ENCODE data around the gene XRN2.

Gene XRN2, protein sequence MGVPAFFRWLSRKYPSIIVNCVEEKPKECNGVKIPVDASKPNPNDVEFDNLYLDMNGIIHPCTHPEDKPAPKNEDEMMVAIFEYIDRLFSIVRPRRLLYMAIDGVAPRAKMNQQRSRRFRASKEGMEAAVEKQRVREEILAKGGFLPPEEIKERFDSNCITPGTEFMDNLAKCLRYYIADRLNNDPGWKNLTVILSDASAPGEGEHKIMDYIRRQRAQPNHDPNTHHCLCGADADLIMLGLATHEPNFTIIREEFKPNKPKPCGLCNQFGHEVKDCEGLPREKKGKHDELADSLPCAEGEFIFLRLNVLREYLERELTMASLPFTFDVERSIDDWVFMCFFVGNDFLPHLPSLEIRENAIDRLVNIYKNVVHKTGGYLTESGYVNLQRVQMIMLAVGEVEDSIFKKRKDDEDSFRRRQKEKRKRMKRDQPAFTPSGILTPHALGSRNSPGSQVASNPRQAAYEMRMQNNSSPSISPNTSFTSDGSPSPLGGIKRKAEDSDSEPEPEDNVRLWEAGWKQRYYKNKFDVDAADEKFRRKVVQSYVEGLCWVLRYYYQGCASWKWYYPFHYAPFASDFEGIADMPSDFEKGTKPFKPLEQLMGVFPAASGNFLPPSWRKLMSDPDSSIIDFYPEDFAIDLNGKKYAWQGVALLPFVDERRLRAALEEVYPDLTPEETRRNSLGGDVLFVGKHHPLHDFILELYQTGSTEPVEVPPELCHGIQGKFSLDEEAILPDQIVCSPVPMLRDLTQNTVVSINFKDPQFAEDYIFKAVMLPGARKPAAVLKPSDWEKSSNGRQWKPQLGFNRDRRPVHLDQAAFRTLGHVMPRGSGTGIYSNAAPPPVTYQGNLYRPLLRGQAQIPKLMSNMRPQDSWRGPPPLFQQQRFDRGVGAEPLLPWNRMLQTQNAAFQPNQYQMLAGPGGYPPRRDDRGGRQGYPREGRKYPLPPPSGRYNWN

DNA sequence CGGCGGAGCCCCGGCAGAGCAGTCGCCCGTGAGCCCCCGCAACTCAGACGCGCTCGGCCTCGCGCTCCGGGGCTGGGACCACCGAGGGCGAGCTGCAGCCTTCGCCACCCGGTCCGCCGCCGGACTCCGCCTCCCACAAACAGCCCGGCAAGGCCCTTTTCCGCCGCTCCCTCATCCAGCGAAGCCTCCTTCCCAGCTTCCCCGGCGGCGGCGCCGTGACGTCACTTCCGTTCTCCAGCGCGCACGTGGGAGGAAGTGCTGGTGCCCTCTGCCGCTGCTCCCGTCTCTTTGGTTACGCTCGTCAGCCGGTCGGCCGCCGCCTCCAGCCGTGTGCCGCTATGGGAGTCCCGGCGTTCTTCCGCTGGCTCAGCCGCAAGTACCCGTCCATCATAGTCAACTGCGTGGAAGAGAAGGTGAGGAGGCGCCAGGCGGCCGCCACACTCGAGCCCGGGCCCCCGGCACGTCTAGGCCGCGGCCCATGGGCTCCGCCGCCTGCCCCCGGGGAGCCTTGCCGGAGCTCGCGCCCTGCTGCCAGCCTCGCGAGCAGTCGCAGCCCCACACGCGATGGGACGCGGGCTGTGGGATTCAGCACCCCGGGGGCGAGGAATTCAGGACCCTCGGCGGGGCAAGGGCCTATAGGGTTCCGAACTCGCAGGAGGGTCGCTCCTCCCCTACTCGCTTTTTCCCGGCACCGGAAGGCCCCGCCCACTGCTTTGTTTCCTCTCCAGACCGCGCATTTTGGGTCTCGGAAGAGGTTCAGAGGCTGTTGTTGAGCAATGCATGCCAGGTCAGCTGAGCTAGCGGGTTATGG is at the start of gene XRN2:
Gene XRN2, plus strand, starts transcription at position 271 of the 811 bp plus-strand sequence. Its CDS starts 68 bp downstream, at position 339.
- peak; percentile 94 for DNase-seq

DNA sequence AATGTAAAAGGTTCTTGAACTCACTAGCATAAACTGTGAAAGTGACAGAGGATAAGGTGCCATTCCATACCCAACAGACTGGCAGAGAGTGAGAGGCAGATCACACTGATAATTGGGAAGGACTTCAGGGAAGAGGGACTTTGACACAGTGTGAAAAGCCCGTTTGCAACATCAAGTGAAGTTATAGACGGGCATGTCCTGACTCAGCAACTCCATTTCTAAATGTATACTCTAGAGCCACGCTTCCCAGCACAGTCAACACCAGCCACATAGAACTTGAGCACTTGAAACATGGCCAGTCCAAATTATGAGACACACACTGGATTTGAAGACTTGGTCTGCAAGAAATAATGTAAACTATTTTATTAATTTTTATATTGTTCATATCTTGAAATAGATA is 45.9 kb upstream of the XRN2 start:
- DNase-seq: no peak

DNA sequence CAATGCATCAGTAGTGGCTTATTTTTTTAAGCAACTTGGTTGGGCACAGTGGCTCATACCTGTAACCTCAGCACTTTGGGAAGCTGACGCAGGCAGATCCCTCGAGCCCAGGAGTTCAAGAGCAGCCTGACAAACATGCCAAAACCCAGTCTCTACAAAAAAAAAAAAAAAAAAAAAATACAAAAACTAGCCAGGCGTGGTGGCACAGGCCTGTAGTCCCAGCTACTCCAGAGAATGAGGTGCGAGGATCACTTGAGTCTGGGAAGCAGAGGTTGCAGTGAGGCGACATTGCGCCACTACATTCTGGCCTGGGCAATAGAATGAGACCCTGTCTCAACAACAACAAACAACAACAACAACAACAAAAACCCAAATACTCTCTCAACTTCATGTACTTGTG is 44.7 kb upstream of the XRN2 start:
- no peak for DNase-seq

DNA sequence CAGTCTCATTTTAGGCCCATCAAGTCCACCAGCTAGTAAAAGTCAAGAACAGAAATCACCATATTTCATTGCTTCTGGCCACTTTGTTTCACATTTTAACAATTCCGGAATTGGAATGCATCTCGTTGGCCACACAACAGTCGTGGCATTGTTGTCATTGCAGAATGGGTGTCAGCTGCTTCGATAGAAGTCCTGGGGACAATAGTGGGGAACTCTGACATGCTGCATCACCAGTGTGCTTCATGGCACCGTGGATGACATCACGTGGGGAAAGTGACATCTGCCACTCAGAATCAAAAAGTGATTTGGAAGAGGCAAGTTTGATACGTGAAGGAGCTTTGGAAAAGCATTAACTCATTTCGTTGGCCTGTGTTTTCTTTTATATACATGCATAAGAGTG is 43.8 kb upstream of the XRN2 start:
- DNase-seq: no peak

DNA sequence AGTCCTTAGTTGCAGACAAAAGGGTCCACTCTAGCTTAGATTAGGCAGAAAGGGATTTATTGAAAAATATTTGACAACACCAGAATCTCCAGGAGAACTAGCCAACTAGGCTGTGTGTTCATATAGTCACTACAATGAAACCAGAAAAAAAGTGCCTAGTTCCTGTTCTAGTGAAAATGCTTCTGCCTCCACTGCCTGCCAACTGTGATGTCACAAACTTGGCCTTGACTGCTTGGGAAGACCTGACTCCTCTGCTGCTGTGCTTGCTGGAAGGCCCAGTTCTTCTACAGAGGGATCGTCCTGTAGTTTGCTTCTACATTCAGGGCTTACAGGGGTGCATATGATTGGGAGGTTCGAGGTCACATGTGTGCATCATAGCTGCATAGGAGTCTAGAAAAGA is 40.3 kb upstream of the XRN2 start:
- DNase-seq: no peak

DNA sequence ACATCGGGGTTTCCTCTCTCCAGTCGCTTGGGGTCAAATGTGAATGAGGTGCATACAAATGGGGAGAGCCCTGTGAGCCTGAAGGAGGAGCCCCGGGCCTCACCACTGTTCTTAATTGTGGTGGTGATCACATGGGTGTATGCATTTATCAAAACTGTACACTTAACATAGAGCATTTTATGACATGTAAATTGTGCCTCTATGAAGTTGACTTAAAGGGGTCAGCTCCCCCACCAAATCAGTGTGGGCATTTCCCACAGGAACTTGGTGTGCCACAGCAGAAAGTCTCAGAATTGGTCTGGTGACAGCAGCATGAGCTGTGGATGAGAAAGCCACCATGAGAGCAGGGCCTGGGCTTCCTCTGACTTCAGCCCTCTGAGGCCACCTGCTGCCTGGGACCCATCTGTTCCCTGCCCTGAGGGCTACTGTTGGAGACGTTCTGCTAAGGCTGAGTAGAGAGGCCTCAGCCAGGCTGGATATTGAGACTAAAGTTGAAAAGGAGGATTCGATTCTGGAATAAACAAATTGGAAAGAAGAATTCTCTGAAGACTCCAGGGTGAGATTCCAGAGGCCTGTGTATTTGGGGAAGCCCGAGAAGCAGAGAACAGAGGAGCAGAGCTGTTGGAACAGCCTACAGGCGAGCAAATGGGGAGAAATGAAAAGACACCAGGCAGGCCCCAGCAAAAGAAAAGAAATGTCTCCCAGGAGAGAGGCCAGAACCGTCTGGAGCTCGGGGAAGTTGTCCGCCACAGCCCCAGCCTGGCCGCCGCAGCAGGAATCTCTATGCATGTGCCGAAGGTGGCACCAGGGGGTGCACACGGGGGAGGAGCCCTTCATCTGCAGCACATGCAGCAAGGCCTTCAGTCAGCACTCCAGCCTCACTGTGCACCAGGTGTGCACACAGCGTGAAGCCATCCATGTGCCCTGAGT is 37.6 kb upstream of the XRN2 start:
- DNase-seq: no peak

DNA sequence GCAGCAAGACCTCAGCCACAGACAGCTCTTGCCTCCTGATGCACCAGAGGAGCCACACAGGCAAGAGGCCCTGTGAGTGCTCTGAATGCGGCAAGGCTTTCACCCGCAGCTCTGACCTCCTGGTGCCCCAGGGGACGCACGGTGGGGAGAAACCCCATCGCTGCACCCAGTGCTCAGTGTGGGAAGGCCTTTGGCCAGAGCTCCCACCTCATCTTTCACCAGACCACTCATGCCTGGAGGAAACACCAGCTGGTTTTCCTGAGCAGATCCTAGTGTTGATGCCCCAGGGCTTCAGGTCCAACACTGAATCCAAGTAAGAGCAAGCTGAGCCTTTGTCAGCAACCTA is 37.0 kb upstream of the XRN2 start:
- DNase-seq: no peak

DNA sequence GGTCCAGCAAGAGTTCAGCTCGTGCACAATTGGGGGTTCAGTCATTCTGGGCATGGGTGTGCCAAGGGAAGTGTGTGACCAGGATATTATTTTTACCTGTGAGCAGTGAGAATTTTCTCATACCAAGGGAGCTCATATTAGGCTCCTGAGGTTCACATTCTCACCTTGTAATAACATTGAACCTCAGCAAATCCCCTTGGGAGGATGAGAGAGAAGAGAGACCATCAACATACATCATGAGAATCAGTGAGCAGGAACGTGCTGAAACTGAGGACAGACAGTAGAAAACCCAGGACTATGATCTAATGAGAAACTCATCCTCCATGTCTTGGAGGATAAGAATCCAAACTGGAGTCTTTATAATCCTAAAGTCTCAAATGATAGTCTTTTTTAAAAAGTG is 33.4 kb upstream of the XRN2 start:
- DNase-seq: no peak

DNA sequence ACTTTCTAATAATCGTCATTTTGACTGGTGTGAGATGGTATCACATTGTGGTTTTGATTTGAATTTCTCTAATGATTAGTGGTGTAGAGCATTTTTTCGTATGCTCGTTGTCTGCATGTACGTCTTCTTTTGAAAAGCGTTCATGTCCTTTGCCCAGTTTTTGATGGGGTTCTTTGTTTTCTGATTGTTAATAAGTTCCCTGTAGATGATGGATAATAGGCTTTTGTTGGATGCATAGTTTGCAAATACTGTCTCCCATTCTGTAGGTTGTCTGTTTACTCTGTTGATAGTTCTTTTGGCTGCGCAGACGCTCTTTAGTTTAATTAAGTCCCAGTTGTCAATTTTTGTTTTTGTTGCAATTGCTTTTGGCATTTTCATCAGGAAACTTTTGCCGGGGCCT is 32.3 kb upstream of the XRN2 start:
- no peak for DNase-seq

DNA sequence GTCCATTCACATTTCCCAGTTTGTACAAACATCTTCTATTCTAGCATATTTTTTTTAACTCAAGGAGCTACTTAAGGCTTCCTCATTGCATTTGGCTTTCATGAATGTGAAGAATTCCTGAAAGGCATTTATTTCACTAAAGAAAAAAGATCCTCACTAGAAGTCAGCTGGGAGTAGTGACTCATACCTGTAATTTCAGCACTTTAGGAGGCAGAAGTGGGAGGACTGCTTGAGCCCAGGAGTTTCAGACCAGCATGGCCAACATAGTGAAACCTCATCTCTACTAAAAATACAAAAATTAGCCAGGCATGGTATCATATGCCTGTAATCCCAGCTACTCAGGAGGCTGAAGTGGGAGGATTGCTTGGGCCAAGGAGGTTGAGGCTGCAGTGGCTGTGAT is 30.9 kb upstream of the XRN2 start:
- no peak for DNase-seq

DNA sequence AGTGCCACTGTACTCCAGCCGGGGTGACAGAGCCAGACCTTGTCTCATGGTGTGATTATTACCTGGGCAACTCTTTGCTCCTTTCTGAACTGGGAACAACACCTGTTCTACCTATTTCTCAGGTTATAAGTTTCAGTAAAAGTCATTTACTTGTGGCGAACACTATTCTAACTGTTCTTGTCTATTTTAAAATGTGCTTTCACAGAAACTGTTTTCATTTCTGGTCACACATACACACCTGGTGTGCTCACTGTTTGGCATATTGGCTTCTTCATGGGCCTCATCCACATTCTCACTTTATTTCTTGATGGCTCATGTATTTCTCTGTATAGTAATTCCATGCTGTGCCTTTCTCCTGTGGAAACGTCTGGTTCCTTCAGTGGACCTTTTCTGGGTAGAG is 30.5 kb upstream of the XRN2 start:
- no peak for DNase-seq

DNA sequence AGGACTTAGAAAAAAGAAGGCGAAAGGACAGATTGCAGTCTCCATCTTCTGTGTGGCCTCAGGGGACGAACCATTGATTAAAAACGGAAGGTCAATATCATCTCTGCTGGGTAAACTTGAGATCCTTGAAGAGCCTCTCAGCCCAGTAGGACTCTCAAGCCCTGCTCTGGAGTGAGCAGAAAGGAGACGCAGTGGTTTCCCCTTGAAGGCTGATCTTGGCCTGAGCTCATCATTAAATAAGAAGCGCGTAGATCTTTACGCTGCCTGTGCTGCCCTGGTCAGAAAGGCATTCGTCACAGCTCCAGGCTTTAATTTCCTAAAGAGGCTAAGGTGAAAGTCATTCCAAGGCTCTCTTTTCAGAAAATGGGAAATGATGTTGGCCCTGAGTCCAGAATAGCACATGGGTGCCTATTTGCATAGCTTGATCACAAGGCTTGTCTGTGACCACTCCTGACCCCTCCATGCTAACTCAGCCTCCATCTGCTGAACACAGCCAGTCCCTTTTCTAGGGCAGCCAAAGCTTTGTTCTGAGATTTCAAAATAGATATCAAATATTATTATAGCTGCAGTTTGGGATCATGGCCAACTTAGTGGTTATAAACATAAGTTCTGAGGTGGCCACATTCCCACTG is 29.3 kb upstream of the XRN2 start:
- no peak for DNase-seq

DNA sequence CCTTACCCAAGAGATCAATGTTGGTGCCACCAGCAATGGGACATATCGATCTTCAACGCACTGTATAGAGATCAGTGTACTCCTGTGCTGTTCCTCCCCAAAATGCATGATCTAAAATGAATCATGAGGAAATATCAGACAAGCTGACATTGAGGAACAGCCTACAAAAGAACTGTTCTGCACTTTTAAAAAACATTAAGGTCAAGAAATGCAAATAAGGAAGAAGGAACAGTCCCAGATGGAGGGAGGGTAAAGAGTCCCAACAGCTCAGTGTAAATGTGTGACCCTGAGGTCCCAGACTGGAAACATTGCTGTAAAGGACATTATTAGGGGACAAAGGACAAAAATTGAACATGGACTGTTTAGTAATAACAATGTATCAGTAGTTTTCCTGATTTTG is 24.3 kb upstream of the XRN2 start:
- no peak for DNase-seq

DNA sequence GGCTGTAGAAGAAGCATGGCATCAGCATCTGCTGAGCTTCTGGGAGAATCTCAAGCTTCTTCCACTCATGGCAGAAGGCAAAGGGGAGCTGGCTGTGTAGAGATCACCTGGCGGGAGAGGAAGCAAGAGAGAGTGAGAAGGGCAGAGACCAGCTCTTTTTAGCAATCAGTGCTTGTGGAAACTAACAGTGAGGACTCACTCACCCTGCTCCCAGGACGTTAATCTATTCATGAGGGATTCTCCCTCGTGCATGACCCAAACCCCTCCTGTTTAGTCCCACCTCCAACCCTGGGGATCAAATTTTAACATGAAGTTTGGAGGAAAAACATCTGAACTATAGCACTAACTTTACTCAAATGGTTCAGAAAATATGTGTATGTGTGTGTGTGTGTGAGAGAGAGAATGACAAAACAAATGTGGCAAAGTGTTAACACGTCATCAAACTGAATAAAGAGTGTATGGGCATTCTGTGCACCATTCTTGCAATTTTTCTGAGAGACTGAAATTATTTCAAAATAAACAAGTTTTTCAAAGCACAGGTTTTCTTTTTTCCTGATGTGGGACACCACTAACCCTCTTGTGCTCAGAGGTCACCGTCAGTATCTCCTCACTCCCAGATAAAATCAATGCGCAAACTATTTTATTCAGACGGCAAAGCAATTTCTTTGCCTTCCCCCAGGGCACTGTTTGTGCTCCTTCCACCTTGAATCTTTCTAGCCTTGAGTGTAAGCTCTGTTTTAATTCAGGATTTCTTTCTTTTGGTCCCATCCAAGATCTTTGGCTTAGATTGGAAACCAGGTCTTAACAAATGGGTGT is 23.2 kb upstream of the XRN2 start:
- no peak for DNase-seq

DNA sequence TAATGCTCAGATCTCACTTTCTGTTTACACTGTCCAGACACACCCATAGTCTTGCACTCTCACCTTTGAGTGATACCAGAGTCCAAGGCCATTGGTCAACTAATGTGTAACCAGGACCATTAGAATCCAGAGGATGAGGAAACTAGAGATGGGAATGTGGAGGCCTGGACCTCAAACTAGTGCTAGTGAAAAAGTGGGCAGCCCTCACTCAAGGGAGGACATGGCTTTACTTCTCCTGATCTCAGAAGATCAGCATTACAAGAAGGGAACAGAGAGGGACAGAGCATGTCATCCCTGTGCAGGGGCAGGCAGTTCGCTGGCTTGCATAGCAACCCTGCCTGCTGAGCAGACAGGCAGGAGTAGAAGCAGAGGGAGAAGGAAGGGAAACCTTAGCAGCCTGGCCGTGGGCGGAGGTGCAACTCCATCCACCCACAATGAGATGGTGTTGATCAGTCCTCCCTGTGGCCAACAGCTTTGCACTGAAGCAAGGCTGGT is 22.6 kb upstream of the XRN2 start:
- DNase-seq: no peak

DNA sequence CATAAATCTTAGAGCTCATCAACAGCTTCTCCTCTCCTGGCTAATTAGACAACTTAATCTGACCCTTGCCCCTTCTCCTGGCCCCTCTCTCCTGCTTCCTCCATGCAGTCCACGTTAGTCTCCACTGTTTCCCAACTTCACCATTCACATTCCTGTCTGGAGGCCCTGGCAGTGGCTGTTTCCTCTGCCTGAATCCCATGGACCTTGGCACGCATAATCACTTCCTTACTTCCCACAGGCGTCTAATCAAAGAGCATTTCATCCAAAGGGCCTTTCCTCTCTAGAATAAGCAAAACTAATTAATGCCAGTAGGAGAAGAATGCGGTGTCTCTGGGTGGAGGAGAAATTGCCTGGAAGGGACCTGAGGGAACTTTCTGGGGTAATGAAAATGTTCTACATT is 16.4 kb upstream of the XRN2 start:
- DNase-seq: no peak

DNA sequence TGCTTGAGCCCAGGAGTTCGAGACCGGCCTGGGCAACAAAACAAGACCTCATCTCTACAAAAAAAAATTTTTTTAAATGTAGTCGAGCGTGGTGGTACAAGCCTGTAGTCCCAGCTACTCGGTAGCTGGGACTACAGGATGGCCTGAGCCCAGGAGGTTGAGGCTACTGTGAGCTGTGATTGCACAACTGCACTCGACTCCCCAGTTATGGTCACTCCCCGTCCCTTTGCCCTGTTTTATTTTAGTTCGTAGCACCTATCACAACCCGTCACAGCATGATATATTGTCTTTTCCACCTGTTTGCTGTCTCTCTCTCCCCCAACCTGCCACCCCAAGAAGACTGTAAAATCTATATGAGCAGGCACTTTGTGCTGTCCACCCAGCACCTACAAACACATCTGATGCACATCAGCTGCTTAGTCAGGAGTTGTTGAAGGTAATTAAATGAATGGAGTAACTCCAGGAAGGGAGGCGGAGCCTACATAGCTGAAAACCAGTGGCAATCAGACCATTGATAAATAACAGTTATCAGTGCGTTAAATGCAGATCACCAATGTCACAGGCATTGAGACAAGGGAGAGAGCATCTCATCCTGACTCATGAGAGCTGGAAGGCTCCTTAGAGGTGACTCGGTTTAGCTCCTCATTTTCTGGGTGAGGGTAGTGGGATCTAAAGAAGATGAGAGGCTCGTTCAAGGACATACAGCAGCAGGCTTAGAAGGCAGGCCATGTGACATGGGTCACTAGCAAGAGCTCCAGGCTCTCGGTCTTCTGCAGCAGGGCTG is 14.4 kb upstream of the XRN2 start:
- DNase-seq: no peak

DNA sequence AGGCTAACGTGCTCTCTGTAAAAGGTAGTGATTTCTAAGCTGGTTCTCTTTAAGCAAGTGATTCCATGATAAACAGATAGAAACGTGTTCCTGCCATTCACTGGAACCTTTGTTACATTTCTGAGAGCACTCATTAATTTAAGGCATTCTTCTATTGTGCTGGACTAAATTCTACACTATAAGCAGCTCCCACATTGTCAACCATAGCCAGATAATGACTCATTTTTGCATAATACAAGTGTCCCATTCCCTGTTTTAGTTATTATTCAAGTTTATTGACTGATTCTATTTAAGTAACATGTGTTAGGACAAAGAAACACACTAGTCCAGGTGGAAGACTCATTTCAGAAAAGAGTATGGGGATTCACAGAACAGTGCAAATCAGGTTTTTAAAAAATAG is 13.5 kb upstream of the XRN2 start:
- DNase-seq: no peak

DNA sequence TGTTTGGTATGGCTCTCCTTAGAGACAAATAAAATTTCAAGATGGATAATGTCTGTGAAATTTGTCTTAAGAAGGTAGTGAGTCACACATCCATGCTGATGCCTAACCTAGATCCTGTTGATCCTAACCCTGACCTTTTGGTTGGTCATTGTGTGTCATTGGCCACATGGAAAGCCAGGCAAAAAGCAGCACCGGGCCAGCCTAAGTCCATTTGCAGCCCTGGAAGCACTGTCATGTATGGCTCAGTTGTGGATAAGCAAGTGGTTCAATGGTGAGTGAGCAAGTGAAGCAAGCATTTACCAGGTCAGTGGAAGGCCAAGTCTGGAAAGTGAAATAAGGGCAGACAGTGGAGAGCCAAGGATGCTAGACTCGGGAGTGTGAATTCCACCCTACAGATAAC is 12.1 kb upstream of the XRN2 start:
- no peak for DNase-seq

DNA sequence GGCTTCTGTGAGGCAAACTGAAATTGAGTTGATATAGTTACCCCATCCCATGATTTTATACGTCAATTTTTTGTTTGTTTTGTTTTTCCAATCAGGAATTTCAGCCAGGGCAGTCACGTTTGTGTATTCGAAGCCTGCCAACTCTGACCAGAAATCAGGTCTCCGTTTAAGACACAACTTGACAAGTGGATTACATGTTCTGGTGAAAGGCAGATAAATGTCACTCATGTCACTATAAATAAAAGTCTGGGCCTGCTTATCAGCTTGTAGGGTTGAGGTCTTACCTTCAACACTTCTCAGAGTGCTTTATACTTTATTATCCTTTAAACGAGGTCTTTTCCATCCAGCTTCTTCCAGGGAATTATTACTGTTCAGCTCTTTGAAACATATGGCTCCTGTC is 8.4 kb upstream of the XRN2 start:
- no peak for DNase-seq

All from stimulated activated naive CD4-positive, alpha-beta T cell treated with Interleukin-2 at 50 U/mL for 16 hours (primary cell).